ENCODE results near the gene LTO1.
"Not testable (repeated sequence)": the region's sequence is repeated elsewhere in the genome, so short reads cannot be mapped to it uniquely, and the experiment has no call there.

Gene LTO1

DNA sequence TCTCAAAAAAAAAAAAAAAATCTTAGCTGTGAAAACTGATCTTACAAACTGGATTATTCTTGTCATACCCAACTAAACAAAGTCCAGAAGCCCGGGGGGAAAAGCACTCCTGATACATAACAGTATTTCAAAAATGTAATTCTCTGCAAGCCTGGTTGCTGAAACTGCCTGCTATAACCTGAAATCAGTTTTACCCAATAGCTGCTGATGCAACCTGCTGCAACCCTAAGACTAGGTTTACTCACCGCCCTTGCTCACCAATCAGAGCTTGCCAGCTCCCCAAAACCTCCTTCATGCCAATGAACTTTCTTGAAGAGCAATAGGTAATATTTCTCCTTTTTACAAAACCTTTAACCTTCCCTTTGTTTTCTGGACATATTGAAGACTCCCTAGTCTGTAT is 16.3 kb upstream of the LTO1 start:
- peaks cover 5% of the 10 kb centered on the region for H3K27me3 ChIP-seq (ENCODE audit: insufficient read depth, poor library complexity, severe bottlenecking)
- TF ChIP-seq CTCF (IDR thresholded peaks at IDR 0.05; ENCODE audit: insufficient read depth, low read length) (no peak), GABPA (IDR thresholded peaks at IDR 0.05; ENCODE audit: low read depth) (no peak), SPI1 (IDR thresholded peaks at IDR 0.05; ENCODE audit: borderline replicate concordance, low read depth) (no peak), POLR2AphosphoS5 (IDR thresholded peaks at IDR 0.05; ENCODE audit: low read depth) (no peak)
- TF ChIP-seq, protein P1, sequence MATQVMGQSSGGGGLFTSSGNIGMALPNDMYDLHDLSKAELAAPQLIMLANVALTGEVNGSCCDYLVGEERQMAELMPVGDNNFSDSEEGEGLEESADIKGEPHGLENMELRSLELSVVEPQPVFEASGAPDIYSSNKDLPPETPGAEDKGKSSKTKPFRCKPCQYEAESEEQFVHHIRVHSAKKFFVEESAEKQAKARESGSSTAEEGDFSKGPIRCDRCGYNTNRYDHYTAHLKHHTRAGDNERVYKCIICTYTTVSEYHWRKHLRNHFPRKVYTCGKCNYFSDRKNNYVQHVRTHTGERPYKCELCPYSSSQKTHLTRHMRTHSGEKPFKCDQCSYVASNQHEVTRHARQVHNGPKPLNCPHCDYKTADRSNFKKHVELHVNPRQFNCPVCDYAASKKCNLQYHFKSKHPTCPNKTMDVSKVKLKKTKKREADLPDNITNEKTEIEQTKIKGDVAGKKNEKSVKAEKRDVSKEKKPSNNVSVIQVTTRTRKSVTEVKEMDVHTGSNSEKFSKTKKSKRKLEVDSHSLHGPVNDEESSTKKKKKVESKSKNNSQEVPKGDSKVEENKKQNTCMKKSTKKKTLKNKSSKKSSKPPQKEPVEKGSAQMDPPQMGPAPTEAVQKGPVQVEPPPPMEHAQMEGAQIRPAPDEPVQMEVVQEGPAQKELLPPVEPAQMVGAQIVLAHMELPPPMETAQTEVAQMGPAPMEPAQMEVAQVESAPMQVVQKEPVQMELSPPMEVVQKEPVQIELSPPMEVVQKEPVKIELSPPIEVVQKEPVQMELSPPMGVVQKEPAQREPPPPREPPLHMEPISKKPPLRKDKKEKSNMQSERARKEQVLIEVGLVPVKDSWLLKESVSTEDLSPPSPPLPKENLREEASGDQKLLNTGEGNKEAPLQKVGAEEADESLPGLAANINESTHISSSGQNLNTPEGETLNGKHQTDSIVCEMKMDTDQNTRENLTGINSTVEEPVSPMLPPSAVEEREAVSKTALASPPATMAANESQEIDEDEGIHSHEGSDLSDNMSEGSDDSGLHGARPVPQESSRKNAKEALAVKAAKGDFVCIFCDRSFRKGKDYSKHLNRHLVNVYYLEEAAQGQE (IDR thresholded peaks at IDR 0.05; ENCODE audit: insufficient replicate concordance, low read depth): no peak
- H3K4me3 ChIP-seq (replicated peaks; ENCODE audit: insufficient read depth, low read length): no peak overlapping the region
- no peak overlapping the region for H3K27ac ChIP-seq (replicated peaks)
- no peak for DNase-seq (ENCODE audit: low read depth in 1 of 2, low spot score in 1 of 2)

GRCh38 chr11:69689484-69690319 is 14.5 kb upstream of the LTO1 start:
- no peak overlapping the region for H3K27ac ChIP-seq (replicated peaks)

GRCh38 chr11:69687969-69688771 is 13.0 kb upstream of the LTO1 start:
- H3K4me3 ChIP-seq (replicated peaks; ENCODE audit: insufficient read depth, low read length): not testable (repeated sequence)

More at GRCh38 chr11:69689484-69690319, 14.5 kb upstream of the LTO1 start:
- H3K27me3 ChIP-seq (ENCODE audit: insufficient read depth, poor library complexity, severe bottlenecking): peaks cover 2% of the 10 kb centered on the region
- TF ChIP-seq SPI1 (IDR thresholded peaks at IDR 0.05; ENCODE audit: borderline replicate concordance, low read depth) (no peak), CTCF (IDR thresholded peaks at IDR 0.05; ENCODE audit: insufficient read depth, low read length) (no peak)
- no peak overlapping the region for H3K4me3 ChIP-seq (replicated peaks; ENCODE audit: insufficient read depth, low read length)
- no peak for DNase-seq (ENCODE audit: low read depth in 1 of 2, low spot score in 1 of 2)

DNA sequence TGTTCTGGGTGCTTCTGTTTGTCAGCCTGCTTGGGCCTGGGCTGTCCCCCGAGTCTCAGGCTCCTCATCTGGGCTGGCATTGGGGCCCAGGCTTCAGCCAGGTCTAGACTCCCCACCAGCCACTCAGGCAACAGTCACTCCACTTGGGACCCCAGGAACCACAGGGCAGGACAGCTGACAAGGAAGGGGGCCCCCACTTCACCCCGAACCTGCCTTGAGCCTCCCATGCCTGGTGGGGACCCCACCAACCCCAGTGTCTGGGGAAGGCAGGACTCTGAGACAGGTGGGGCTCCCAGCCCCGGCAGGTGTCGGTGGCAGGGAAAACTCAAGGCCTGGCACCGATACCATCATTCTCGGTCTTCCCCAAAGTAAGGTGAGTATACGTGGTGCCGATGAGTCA is 11.7 kb upstream of the LTO1 start:
- H3K4me3 ChIP-seq (replicated peaks; ENCODE audit: insufficient read depth, low read length): no peak overlapping the region
- H3K27ac ChIP-seq (replicated peaks): no peak overlapping the region
- DNase-seq (ENCODE audit: low read depth in 1 of 2, low spot score in 1 of 2): no peak
- no peak for TF ChIP-seq CTCF (IDR thresholded peaks at IDR 0.05; ENCODE audit: insufficient read depth, low read length)
- no peak for TF ChIP-seq SPI1 (IDR thresholded peaks at IDR 0.05; ENCODE audit: borderline replicate concordance, low read depth)
- no peak for TF ChIP-seq POLR2AphosphoS5 (IDR thresholded peaks at IDR 0.05; ENCODE audit: low read depth)
- TF ChIP-seq GABPA (IDR thresholded peaks at IDR 0.05; ENCODE audit: low read depth): no peak
- TF ChIP-seq, protein P1 (IDR thresholded peaks at IDR 0.05; ENCODE audit: insufficient replicate concordance, low read depth): no peak
- H3K27me3 ChIP-seq (ENCODE audit: insufficient read depth, poor library complexity, severe bottlenecking): no peaks in the 10 kb centered on the region

More at GRCh38 chr11:69687969-69688771, 13.0 kb upstream of the LTO1 start:
- DNase-seq (ENCODE audit: low read depth in 1 of 2, low spot score in 1 of 2); H3K27me3 ChIP-seq (ENCODE audit: insufficient read depth, poor library complexity, severe bottlenecking); H3K27ac ChIP-seq (replicated peaks): not testable (repeated sequence)

All from HL-60 (cell line).